OCI-M2 (cell line): ENCODE data around the gene NSUN7.

ENCODE experiments used
- DNase-seq: peaks from one replicate; lab custom pipeline; 2025; ENCODE audit not compliant: unreplicated experiment; lab: John Stamatoyannopoulos, UW

The NSUN7 gene

GRCh38 chr4:40733752-40734151 lies 16.0 kb upstream of the NSUN7 start:
- no peak for DNase-seq

- DNase-seq = no peak
These were observed 15.3 kb upstream of the NSUN7 start for GRCh38 chr4:40734497-40734896.

- DNase-seq = no peak
These were observed 12.8 kb upstream of the NSUN7 start for GRCh38 chr4:40736910-40737309.

- no peak for DNase-seq
These were observed 11.9 kb upstream of the NSUN7 start for GRCh38 chr4:40737879-40738278.

- DNase-seq = no peak
These were observed 10.4 kb upstream of the NSUN7 start for GRCh38 chr4:40739347-40739746.

- no peak for DNase-seq
These were observed 5.5 kb upstream of the NSUN7 start for GRCh38 chr4:40744218-40744617.

GRCh38 chr4:40745285-40745984 lies 4.3 kb upstream of the NSUN7 start:
- no peak for DNase-seq

GRCh38 chr4:40747207-40747835 lies 2.4 kb upstream of the NSUN7 start:
- no peak for DNase-seq

GRCh38 chr4:40750461-40751258 lies 905 bp downstream of the NSUN7 start:
- no peak for DNase-seq

- no peak for DNase-seq
These were observed 5.9 kb downstream of the NSUN7 start for GRCh38 chr4:40755616-40756015.

- no peak for DNase-seq
These were observed 13.5 kb downstream of the NSUN7 start for GRCh38 chr4:40763228-40763716.

- no peak for DNase-seq
These were observed 19.5 kb downstream of the NSUN7 start for GRCh38 chr4:40769266-40769665.

GRCh38 chr4:40778090-40778489 lies 28.3 kb downstream of the NSUN7 start:
- no peak for DNase-seq

GRCh38 chr4:40782876-40783275 lies 33.1 kb downstream of the NSUN7 start:
- no peak for DNase-seq

- no peak for DNase-seq
These were observed 36.0 kb downstream of the NSUN7 start for GRCh38 chr4:40785727-40786126.

GRCh38 chr4:40788331-40788730 lies 38.6 kb downstream of the NSUN7 start:
- no peak for DNase-seq

GRCh38 chr4:40789031-40789430 lies 39.3 kb downstream of the NSUN7 start:
- DNase-seq = no peak

- DNase-seq = no peak
These were observed 40.0 kb downstream of the NSUN7 start for GRCh38 chr4:40789771-40790170.

GRCh38 chr4:40800064-40800463 lies 50.3 kb downstream of the NSUN7 start:
- DNase-seq = no peak

GRCh38 chr4:40804598-40804997 lies 54.8 kb downstream of the NSUN7 start:
- no peak for DNase-seq

GRCh38 chr4:40808926-40809457 lies 59.2 kb downstream of the NSUN7 start:
- no peak for DNase-seq

GRCh38 chr4:40811956-40812355 lies 62.2 kb downstream of the NSUN7 start:
- DNase-seq = no peak
